Activated CD4-positive, alpha-beta T cell treated with anti-CD3 and anti-CD28 coated beads, Interleukin-2, amount 50 U/mL, for 48 hours (primary cell): Measurements from ENCODE around the gene JOSD2.
A peak's percentile ranks its signal among the peaks of the same experiment; 100 is the strongest.
"Not testable (repeated sequence)": the region's sequence is repeated elsewhere in the genome, so short reads cannot be mapped to it uniquely, and the experiment has no call there.

ENCODE experiments used
- DNase-seq, 2 experiments: peaks; one replicate each; pipeline ENCODE4 v3.0.0-alpha.2; 2020

Gene JOSD2

GRCh38 chr19:50546527-50547221, 35.7 kb upstream of the JOSD2 start:
- no peak for DNase-seq

- no peak for DNase-seq
These were observed 32.0 kb upstream of the JOSD2 start for GRCh38 chr19:50542943-50543342.

- peak; percentile 84 for DNase-seq
These were observed 26.8 kb upstream of the JOSD2 start for GRCh38 chr19:50537769-50538230.

GRCh38 chr19:50537306-50537685, 26.3 kb upstream of the JOSD2 start:
- DNase-seq = no peak

GRCh38 chr19:50536662-50537305, 25.8 kb upstream of the JOSD2 start:
- DNase-seq = no peak

DNA sequence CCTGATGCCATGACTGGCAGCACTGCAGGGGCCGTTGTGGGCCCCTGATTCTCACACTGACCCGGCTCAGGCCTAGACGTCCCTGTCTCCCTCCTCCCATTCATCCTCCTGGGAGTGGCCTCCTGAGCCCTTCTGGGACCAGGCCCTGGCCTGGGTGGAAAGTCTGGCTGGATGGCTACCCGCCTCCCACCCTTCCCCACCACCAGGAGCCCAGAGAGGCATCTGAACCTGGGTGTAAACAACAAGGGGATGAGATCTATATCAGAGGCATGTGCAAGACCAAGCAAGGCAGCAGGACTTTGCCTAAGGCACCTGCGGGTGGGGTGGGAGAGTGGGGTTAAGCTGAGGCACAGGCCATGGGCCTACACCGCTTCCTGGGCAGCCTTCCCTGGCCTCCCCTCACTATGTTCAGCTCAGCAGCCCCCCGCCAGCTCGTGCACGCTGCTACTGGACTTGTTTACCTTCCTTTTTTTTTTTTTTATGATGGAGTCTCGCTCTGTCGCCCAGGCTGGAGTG, 24.7 kb upstream of the JOSD2 start:
- DNase-seq = no peak

- DNase-seq = no peak
These were observed 23.5 kb upstream of the JOSD2 start for GRCh38 chr19:50534478-50534877.

DNA sequence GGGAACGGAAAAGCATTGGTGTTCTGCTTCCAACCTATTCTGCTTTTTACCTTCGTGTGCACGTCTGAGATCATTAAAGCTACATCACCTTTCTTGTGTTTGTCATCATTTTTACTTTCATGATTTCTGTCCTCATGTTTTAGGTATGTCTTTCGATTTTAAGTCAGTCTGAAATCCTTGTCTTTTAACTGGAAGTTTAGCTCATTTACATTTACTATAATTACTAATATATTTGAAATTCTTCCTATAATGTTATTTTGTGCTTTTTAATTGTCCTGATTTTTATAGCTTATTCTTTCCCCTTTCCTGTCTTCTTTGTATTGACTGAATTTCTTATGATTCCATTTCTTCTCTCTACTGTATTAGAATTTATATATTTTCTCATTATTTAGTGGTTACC, 22.0 kb upstream of the JOSD2 start:
- no peak for DNase-seq

DNA sequence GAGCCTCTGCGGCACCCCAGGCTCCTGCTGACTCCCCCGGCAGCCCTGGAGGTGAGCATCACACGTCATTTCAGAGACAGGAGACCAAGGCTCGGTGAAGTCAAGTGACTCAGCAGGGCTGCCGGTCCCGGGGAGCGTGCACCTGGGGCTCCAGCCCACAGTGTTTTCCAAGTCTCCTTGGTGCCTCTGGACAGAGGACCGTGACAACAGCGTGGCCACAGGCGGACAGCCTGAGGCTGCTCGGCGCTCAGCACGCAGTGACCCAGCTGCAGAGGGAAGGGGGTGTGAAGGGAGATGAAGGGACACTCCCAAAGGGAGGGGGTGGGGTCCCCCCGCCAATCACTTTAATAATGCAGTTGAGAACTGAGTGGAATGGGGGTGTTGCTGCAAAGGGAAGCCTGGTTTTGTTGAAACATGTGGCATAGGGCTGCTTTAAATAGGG, 20.2 kb upstream of the JOSD2 start:
- DNase-seq = no peak

- not testable (repeated sequence) for DNase-seq
These were observed 17.1 kb upstream of the JOSD2 start for GRCh38 chr19:50528052-50528451.

- no peak for DNase-seq
These were observed 11.9 kb upstream of the JOSD2 start for GRCh38 chr19:50522881-50523280.

- no peak for DNase-seq
These were observed 10.0 kb upstream of the JOSD2 start for GRCh38 chr19:50520822-50521465.

- no peak for DNase-seq
These were observed 8.1 kb upstream of the JOSD2 start for GRCh38 chr19:50519006-50519575.

- no peak for DNase-seq
These were observed 7.4 kb upstream of the JOSD2 start for GRCh38 chr19:50518091-50519005.

GRCh38 chr19:50517704-50518075, 6.7 kb upstream of the JOSD2 start:
- DNase-seq = no peak

GRCh38 chr19:50516964-50517703, 6.1 kb upstream of the JOSD2 start:
- DNase-seq = no peak

GRCh38 chr19:50516456-50516855, 5.5 kb upstream of the JOSD2 start:
- no peak for DNase-seq

- no peak for DNase-seq
These were observed 4.2 kb upstream of the JOSD2 start for GRCh38 chr19:50515168-50515561.

DNA sequence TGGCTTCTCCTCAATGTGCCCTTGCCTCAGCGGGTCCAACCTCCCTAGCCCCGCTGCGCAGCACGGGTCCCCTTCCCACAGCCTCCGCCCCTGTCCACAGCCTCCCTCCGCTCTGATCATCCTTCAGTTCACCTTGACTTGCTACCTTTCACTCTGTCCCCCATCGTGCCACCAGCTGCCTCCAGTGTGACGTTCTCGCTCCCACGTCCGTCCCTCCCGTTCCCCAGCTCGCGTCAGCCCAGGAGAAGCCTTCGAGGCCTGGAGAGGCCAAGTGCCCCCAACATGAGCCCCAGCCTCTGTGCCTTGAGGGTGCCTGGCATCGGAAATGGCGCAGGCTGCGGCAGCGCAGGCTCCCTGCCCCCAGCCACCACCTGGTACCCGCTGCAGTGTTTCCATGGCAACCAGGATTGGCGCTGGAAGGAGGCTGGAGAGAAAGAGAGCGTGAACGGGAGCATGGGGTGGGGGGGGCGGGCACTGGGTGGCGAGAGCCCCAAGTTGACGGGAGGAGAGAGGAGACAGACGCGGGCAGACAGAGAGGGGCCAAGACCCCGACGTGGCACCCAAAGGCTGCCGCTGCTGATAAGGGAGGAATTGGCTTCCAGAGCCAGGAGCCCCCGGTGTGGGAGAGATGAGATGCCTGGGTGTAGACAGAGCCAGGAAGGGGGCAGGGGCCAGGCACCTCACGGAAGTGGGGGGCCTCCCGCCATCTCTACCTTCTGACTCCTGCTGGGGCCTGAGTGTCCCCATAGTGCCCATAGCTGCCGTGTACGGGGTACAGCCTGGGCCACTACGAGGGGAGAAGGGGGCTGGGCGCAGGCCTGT, 3.6 kb upstream of the JOSD2 start:
- DNase-seq = no peak

DNA sequence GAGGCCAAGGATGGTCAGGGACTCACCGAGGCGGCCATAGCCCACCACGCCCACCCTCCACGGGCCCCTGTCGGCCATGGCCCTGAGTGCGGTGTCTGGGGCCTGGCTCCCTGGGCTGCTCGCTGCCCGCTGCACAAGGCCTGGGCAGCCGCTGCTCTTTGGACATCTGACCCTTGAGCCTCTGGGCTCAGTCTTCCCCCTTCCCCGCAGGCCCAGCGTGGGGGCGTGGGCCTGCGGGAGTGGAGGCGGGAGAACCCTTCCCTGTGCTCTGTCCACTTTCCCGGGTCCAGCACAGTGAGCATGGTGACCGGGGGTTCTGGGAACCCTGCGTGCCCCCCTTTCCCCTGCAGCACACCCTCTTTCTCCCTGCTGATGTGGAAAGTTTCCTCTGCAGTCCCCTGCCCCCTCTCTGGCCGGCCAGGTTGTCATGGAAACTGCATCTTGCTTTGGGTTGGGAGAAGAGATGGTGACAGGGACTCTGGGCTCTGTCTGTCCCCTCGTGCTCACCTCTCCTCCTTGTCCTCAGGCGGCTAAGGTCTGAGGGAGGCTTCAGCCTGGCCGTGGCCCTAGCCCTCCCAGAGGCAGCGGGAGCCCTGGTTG, 2.9 kb upstream of the JOSD2 start, which contains the start of gene ASPDH:
ASPDH (minus strand) TSS at position 168 of the 600 bp plus-strand sequence; CDS start at position 78, 90 bp downstream.
- no peak for DNase-seq
